NCI-H2107 treated with DMSO at 0.1 percent for 48 hours (cell line): ENCODE results near the gene SQSTM1.
"Not testable (repeated sequence)": the region's sequence is repeated elsewhere in the genome, so short reads cannot be mapped to it uniquely, and the experiment has no call there.

ENCODE experiments used
- DNase-seq: peaks from one replicate; lab custom pipeline; 2025; ENCODE audit not compliant: unreplicated experiment; lab: John Stamatoyannopoulos, UW

Gene SQSTM1

GRCh38 chr5:179823937-179824744 lies 3.4 kb downstream of the SQSTM1 start:
- DNase-seq = no peak

- DNase-seq = no peak
Measured at GRCh38 chr5:179824745-179825112, 4.0 kb downstream of the SQSTM1 start.

DNA sequence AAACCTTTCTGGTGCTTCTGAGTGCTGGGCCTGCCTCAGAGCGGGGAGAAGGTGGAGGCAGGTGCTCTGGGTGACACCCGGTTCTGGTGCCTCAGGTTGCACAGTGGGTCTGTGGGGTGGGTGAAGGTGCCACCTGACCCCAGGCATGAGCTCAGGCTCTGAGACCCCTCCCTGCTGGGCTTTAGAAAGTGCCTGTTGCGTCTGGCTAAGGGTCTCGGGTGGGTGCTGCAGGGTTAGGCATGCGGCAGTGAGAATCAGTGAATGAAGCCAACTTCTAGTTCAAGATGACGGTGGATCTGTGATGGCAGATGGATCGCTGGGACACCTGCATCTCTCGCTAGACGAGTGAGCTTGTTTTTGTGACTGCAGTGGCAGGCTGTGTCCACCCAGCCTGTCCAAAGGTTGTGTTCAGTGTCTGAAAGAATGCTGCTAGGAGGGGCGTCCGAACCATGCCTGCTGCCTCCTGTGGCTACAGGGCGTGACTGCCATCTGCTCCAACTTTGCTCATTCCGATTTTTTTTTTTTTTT lies 5.0 kb downstream of the SQSTM1 start:
- DNase-seq = no peak

DNA sequence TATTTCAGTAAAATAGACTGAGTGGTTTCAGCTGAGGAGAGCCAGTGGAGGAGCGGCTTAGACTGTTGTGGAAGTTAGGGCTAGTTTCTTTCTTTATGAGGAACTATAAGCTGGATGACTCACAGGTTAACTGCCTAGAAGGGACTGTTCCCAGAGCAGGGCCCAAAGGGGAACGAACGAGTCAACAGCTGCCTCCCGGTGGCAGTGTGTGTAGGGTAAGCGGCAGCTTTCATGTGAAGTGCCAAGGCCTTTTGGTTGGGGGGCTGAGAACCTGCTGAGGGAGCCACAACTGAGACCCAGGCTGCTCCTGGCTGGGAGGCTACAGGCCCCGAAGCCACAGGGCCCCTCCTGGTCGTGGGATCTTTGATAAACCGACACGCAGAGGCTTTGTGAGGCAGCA lies 7.0 kb downstream of the SQSTM1 start:
- no peak for DNase-seq

DNA sequence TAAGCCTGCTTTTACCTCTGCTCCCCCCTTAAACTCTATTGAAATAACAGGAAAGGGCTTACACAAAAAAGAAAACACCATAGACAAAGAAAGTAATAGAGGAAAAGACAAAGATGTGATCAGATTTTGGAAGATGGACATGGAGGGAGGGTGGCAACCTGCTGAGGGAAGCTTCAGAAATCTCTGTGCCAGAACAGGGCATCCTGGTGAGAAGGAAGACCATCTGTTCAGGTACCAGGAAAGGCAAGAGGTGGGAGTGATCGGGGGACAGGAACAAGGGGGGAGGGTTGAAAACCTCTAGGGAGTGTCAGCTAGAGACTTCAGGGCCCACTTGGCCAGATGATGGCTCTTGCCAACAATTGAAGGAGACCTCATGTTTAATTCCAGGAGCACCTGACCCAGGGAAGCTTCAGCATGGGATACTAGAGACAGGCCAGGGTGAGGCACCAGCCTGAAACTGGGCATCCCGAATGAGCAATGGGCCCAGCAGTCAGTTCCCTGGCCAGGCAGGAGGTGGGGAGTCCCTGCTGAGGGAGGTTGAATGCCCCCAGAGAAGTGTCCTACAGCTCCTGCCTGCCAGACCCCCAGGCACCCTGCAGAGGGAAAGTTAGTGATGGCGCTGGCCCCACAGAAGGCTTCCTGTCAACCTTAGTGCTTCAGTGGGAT lies 8.2 kb downstream of the SQSTM1 start:
- no peak for DNase-seq

- DNase-seq = no peak
Measured at GRCh38 chr5:179829732-179830435, 9.2 kb downstream of the SQSTM1 start.

DNA sequence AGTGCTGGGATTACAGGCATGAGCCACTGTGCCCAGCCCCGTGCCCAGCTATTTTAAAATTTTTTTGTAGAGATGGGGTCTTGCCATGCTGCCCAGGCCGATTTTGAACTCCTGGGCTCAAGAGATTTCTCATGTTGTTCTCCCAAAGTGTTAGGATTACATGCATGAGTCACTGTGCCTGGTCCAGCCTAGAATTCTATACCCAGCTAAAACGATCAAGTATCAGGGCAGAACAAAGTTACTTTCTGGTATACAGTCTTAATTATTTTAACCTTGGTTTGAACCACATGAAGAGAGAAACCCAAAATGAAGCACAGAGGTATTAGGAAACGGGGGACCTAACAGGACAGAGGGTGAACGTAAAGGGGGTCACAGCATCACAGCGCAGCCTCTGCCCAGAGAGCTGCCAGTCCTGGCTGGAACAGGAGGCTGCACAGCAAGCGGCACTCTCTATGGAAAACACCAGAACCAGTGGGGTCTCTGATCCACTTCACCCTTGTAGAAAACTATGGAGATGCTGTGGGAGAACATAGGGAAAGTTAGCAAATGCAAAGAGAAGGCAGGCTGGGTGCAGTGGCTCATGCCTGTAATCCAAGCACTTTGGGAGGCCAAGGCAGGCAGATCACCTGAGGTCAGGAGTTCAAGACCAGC lies 10.2 kb downstream of the SQSTM1 start:
- no peak for DNase-seq

GRCh38 chr5:179832039-179832745 lies 11.5 kb downstream of the SQSTM1 start:
- DNase-seq = no peak

- DNase-seq = no peak
Measured at GRCh38 chr5:179833056-179833708, 12.5 kb downstream of the SQSTM1 start.

- no peak for DNase-seq
Measured at GRCh38 chr5:179833709-179834070, 13.0 kb downstream of the SQSTM1 start.

DNA sequence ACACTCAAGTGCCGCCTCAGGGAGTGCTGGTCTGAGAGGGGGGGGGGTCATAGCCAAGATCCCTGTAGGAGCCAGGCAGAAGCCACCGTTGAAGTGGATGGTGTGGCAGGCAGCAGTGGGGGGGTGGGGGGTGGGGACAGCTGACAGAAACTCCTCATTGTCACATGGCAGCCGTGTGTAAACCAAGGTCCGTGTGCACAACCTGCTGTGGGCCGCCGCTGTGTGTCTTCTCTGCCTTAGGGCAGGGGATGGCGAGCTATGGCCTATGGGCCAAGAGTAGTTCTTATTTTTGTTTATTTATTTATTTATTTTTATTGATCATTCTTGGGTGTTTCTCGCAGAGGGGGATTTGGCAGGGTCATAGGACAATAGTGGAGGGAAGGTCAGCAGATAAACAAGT lies 13.4 kb downstream of the SQSTM1 start:
- DNase-seq = no peak

GRCh38 chr5:179834871-179835270 lies 14.2 kb downstream of the SQSTM1 start:
- not testable (repeated sequence) for DNase-seq

- DNase-seq = no peak
Measured at GRCh38 chr5:179836225-179837019, 15.7 kb downstream of the SQSTM1 start.

GRCh38 chr5:179837076-179838011 lies 16.6 kb downstream of the SQSTM1 start:
- DNase-seq = no peak

DNA sequence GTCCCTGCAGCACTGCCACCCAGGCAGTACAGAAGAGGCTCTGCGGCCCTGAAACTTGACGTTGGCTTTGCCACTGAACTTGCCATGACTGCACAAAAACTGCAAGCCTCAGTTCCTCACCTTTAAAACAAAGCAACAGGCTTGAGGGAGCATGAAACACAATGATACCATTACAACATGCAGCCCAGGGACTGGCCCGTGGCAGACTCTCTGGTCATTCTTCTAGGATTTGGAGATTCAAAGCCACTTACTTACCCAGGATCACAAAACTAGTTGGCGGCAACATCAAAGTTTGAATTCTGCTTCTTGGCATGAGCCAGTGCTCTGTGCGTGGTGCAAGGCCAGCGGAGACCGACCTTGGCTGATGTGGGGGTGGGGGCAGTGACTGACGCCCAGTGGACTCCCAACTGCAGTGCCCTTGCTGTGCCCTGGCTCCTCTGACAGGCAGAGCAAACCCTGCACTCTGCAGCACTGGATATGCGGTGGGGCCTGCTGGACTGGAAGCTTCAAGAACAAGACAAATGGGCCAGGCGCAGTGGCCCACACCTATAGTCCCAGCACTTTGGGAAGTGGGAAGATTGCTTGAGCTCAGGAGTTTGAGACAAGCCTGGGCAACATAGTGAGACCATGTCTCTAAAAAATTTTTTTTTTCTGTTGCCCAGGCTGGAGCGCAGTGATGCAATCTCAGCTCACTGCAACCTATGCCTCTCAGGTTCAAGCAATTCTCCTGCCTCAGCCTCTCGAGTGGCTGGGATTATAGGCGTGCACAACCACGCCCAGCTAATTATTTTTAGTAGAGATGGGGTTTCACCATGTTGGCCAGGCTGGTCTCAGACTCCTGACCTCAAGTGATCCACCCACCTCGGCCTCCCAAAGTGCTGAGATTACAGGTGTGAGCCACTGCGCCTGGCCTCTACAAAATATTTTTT lies 18.9 kb downstream of the SQSTM1 start:
- DNase-seq = no peak

- DNase-seq = no peak
Measured at GRCh38 chr5:179840321-179840720, 19.6 kb downstream of the SQSTM1 start.

GRCh38 chr5:179840766-179841165 lies 20.1 kb downstream of the SQSTM1 start:
- DNase-seq = no peak
